ENCODE results near the gene GLIS1.

The GLIS1 gene

DNA sequence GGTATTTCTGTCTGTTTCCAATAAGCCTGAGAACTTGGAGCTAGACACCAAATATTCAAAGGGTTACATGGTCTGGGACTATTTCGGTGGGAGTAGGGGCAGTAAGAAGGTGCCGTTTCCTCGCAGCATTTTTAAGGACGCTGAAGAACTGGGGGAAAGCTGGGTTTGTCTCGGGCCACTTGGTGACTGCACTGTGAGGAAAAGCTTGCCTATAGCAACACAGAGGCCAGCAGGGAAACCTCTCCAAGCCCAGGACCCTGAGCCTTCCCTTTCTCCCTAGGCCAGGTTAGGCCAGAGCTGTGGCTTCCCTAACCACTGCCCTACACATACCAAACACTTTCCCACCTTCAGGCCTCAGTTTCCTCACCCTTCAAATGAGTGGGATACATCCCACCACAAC, 3.3 kb downstream of the GLIS1 start:
- no peak for DNase-seq

DNA sequence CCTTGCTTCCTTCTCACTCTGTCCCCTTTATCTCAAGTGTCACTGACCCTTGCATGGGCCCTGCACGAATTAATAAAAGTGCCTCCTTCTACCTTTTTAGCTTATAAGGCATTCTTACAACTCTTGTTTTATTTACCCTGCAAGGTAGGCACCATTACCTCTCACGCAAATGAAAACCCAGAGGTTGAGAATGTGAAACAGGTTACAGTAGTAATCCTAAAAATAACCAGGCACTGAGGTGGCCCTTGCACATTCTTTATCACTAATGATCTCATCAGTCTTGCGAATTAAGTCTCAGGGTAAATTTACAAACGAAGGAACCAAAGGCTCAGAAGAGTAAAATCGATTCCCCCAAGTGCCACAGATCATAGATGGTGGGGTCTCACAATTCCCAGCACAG, 3.7 kb downstream of the GLIS1 start:
- DNase-seq: no peak

DNA sequence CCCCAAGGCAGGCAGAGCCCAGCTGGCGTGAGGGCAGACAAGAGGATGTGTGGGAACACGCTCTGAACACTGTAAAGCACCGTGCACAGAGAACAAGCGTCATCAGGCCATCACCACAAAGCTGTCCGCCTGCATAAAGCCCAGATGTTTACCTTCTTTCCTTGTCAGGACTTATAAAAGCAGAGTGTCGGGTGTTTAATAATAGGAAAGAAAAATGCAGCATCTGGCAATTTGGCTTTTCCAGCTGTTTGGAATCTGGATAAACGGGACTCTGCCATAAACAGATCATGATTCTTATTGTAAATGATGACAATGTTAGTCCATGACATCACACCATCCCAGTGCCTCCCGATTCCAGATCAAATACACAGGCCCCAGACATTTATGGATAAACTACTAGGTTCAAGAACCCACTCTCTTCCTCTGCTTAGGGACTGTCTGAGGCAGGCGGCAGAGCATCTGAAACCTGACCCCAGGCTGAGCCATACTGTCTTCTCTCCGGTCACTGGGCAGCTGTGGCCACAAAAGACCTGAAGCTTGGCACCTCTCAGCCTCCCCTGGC, 4.2 kb downstream of the GLIS1 start:
- DNase-seq: no peak

DNA sequence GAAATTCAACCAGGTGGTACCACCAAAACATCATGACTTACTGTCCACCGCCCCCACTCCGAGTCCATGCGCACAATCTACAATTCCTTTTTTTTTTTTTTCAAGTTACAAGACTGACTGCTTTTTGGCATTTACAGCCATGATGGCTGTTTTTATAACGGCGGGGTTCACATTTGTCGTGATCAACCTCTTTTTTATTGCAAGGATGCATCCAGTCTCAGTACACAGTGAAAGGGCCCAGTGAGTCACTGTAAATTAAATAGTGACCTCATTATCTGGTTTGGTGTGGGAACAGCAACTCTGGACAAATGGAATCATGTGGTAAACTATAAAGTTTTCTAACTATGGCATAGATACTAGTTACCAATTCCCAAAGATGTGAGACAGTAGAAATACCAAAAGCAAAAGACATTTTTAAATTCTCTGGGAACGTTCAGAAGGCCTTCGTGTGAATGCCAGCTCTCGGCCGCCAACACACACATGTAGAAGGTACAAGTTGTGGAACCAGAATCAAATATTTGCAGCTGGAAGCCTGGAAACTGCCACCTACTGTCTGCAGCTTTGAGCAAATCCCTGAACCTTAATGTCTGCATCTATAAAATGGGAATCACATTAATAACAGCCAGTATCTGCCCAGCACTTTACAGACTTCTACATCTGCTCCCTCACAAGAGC, 4.9 kb downstream of the GLIS1 start:
- no peak for DNase-seq

DNA sequence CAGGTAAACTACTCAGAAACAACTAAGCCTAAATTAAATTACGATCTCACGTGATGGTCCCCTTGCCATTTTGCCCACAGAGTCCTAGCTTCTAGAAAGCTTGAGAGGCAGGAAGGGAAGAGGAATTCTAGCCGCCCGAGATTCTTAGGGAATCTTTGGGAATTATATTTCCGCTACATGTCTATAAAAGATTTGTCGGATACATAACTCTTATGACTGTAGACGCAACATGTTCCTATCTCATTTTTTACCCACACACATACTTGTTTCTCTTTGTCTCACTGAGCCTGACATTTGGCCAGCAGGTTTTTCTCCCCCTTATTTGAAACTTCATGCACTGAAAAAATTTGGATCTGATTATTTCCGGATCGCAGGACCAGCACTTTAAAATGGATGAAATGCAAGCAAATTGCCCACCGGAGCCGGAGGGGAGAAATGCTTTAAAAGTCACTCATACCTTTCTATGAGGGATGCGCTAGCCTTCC, 5.5 kb downstream of the GLIS1 start:
- no peak for DNase-seq

DNA sequence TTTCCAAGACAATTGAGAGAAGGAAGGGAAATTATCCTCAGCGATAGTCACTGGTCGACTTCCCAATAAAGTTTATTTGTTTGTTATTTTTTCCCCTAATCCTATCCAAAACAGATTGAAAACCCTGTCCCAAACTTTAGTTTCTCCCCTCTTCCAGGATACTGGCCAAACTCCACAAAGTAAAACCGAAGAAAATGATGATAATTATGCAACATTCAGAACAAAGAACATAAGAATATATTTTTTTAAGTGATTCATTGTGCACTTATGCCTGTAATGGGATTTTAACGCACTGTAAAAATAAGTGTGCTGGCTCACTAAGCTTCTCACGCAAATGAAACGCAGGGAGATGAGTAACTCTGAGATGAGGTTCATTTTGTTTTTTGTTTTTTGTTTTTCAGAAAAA, 6.0 kb downstream of the GLIS1 start:
- no peak for DNase-seq

DNA sequence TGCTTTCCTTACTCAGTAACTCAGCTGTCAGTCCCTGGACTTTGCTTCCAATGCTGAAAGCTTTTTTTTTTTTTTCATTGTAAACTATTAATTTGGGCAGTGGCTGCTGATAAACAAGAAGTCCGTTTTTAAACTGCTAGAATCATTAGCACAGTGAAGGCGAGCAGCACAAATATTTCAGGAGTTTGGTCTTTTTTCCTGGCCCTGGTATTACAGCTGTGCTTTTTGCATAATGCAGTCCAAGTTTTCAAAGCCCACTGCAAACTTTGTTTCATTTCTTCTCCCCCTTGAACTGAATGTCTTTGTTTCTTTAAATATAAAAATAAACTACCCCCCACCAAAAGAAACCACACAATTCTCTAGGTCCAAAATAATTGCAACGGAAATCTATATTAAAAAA, 6.6 kb downstream of the GLIS1 start:
- no peak for DNase-seq

DNA sequence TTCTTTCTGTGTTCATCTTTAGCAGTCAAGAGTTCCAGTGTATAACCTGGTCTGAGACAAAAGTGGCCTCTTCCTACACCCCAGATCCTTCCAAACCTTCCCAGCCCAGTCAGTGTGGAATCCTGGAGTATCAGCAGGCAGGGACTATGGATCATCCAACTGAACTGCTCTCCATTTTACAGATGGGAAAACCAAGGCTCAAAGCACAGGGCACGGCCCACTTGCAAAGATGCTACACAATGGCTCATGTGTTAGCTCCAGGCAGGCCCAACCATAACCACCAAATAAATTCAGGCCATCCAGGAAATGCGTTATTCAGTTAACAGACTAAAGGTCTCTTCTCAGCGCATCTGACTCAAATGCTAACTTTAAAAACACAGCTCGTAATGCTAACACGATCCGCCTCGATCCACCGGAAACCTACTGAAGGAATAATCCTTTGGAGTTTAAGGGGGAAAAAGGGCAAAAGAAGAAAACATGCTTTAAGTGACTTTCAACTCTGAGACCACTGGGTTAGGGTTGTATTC, 7.1 kb downstream of the GLIS1 start:
- DNase-seq: no peak

DNA sequence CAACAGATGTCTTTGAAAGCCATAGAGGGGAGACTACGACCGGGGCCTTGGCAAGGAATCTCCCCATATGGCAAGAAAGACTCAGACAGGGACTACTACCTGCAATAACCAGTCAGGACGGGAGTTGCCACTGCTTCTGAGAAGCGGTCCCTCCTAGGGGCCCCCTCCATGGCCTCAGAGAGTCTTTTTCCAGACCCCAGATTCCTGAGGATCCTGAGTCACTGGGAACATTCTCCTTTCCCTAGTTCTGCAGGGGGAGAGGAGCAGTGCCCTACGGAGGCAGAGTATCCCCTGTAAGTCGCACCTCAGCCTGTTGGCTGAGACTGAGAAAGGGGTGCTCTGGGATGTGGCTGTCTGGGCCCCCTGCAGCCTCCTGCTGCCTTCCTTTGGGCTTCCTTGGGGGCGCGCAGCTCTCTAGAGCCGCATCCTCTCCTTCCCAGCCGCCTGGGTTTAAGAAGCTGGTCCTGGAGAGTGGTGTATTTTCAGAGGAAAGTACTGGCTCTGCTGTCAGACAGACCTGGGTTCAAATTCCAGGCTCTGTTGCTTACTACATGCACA, 7.8 kb downstream of the GLIS1 start:
- no peak for DNase-seq

DNA sequence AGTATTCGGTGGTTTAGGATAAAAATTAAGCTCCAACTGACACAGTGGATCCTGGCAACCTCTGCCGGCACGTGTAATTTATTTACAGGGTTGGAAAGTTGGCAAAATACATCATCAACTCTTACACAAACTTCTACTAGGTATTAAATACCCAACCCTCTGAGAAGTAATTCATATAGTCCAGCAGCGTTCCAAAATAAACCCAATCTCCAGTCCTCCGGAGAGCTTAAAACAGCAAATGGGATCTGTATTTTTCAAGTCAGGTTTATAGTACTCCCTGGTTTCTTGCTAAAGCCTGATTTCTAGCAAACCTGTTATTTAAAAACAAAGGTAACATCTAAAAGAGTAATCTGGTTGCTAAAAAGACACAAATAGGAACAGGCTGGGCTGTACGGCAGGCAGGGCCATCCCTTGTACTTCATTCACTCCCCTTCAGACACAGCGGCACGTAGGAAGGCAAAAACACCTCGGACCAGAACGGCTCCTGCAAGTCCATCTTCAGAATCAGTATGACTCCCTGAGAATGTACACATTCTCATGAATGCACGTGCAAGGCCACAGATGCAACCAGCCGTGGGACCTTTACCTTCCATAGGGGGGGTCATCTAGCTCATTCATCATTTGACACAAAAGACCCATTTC, 8.6 kb downstream of the GLIS1 start:
- DNase-seq: no peak

DNA sequence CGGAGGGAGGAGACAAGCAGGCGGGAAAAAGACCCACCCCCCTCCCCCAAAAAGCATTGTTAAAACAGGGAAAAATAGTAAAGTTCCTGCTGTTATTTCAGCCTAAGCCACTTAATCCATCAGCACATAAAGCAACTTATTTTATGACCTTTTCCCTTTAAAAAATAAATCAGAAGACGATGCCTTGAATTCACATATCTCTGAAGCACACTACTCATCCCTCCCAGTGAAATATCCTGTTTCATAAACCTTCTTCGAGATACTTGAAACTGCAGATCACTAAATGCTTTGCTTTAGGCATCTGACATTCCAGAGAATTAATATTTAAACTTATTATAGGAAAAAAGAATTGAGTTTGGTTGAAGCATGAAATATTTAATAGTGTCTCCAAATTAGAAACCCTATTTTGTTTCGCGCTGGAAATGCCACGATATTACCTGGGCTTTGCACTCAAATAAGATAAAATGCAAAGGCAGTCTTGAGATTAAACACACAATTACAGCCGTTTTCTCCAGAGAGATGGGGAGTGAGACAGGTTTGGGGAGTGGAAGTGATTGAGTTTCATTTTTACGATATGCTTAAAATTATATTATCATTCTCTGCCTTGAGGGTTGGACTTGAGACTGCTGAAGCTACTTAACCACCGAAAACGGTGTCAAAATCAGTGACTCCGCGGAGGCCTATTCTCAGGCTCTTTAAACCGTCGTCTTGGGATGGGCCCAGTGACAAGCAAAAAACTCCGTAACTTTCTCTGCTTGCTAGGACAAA, 9.3 kb downstream of the GLIS1 start:
- DNase-seq: no peak

DNA sequence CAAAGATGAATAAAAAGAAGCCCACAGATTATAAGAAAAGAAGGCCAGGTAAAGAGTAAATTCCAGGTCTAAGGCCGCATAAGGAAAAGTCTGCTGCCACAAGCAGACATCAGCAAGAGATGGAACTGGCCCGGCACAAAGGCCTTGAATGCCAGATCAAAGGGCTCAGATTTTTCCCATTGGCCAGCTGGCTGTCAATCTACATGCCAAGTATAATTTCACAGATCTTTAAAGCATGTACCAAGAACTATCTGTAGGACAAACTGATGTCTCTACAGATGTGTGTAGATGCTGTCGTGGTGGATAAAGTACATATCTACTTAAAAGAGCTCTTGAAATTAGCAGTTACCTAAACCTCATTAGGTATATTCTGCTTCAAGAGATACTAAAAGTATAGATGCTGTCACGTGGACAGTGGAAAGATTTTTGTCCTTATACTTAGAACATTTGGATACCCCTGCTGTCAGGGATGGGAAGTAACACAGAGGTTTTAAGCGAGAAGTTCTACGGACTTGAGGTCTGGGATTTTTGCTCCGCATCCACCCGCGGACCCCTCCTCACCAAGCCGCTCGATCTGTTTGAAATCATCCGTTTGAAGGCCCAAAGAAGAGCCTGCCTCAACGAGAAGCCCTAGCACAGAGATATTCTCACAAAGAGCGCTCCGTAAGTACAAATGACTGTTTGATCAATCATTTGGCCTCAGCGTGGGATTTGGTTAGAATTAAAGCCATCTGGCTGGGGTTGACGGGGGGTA, 10.1 kb downstream of the GLIS1 start:
- DNase-seq: no peak

DNA sequence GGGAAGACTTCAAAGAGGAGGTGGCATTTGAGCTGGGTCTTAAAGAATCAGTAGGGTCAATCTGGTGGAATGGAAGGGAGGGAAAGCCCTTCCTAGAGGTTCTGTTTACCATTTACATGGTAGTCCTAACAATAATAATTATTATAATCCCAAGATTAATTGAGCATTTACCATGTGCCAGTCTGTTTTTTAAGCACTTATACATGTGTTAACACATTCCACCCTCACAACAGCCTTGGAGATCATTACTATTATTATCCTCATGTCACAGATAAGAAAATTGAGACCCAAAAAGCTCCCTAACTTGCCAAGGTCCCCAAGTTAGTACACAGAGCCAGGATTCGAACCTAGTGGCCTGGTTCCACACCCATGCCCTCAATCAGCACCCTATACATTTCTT, 10.8 kb downstream of the GLIS1 start:
- no peak for DNase-seq

DNA sequence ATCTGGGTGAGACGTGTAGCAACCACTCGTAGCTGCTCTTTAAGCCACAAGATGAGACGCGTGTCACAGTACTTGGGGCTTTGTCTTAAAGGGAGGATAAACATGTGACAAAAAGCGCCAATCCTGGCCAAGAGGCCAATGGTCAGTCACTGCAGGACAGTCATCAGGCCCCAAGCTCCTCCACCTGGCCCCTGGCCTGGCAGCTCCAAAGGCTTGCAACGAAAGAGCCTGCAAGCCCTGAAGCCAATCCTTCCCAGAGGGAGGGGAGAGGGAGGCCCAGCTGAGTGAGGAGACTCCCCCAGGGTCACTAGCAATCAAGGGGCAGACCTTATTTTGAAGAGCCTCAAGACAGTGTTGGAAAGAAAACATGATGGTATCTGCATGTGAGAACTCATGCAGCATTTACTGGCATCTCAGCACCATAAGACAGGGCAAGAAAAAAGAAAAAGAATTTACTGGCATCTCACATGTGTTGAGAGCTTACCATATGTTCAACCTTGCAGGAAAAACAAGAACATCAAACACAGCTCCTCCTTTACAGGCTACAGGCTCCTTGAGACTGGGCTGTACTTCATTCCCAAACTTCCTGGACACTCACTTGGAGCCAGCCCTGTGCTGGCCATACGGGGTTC, 11.4 kb downstream of the GLIS1 start:
- no peak for DNase-seq

DNA sequence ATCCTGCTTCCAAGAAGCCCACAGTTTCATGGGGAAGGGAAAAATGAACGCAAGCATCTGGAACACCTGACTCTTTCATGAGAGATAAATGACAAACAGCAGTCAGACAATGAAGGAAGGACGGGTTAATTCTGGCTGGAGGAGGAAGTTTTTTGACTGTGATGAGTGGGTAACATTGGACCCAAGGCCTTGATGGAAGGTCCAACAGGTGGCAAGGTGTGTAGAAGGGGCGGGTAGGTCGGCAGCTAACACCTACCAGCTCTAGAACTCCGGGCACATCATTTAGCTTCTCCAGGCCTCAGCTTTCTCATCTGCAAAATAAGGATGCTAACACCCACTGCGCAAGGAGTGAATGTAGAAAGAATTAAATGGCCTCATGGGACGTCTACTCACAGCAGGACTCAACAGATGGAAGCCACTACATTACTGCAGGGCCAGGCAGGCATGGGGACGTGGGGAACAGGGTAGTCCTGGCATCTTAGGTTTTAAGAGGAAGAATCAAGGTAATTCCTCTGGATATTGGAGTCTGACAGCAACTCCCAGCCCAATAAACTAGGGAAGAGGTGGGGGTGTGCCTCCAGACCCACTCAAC, 12.9 kb downstream of the GLIS1 start:
- no peak for DNase-seq

DNA sequence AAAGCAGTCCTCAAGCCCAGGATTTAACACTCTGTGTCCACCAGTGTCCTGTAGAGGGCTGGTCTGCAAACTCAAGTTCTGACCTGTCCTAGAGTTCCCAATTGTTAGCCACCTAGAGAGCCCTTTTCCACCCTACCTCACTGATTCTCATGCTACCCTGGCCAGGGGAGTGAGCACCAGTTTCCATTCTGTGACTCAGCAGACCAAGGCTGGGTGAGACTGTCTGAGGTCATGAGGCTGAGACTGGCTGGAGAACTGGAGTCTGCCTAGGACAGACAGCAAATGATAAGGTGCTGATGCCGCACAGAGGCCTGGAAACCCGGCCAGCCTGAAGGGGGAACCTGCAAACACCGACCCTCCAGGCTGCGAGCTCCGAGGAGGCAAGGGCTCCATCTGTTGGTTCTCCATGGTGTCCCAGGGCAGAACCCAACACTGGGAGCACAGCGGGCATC, 13.7 kb downstream of the GLIS1 start:
- DNase-seq: peak; percentile 13

DNA sequence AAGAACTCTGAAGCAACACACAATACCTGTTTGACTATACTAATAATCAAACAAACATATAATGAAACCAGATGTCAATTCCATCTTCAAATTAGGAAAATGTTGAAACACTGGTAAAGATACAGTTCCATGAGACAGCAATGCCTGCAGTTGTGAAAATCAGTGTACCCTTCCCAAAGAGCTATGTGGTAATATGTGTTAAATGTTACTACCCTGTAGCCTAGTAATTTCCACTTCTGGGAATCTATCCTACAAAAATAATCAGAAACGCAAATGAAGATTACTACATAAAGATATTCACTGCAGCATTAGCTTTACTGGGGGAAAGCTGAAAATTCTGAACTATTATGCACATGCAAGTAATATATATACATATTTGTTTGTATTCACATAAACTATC, 16.9 kb downstream of the GLIS1 start:
- DNase-seq: no peak

DNA sequence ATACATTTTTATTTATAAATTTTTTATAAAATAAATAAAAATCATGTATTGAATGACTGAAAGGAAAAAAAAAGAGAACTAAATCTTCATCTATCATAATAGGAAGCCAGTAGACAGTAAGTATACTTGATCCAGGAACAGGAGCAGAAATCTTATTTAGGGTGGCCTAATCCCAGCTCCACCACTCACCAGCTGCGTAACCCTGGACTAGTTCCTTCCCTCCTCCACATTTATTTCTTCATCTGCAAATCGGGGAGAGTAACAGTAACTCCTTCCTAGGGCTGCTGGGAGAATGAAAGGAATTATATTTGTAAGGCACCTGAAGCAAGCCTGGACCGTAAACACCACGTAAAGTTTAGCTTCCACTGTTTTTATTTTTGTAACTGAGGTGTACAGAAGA, 17.9 kb downstream of the GLIS1 start:
- no peak for DNase-seq

DNA sequence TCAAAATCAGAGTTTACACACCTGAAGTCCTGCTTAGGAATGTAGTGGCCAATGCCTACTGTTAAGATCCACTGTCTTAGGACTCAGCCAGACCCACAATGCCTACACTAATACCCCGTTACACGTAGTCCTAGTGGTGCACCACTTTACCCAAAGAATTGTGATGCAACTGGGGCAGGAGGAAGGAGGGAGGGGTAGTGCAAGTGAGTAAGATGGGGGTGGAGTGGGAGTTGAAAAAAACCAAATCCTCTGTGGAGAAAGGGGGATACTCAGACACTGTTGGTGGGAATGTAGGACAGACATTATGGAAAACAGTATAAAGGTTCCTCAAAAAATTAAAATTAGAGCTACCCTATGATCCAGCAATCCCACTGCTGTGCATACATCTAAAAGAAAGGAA, 19.5 kb downstream of the GLIS1 start:
- no peak for DNase-seq

DNA sequence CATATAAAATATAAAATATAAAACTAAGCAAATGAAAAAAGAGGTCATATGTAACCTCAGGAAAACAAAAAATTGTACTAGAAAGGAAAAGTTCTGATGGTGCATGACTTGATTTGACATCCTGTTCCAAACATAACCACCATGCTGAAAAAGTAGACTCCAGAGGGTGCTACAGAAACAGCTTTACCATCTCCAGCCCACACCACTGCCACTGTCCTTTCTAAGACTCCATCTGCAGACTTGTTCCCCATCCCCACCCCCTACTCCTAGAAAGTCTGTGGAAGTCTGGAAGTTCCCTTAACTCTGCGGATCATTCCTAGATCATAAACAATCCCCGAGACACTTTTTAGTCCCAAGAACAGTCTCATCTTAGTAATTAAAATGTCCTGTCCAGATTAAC, 20.5 kb downstream of the GLIS1 start:
- DNase-seq: no peak

DNA sequence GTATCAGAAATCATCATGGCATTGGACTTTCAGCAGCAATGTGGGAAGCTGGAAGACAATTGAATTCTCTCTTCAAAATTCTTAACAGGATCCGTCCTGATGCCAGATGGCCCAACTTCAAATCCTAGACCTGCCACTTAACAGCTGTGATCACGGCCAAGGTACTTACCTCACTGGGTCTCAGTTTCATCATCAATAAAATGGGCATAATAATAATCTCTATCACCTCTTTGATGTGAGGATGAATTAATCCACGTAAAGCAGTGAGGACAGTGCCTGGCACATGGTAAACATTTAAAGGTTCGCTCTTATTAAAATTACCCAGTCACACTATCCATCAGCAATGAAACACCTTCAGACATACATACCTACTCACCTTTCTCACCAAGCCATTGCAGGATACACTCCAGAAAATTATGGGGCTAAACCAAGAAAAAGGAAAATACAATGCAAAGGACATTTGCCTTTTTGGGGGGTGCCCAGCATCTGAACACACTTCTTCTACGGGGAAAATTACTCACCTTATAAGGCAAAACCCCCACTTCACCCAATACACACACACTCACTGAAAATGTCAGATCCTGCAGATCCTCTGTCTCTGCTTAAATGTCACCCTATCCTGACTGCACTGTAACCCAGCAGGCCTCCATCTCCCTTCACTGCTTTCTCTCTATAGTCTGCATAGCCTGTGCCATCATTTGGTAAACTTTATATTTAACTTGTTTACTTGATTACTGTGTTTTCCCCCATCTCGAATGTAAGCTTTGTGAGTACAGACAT, 21.7 kb downstream of the GLIS1 start:
- DNase-seq: no peak
